Measurements from ENCODE around the gene PIM1.
"Not testable (repeated sequence)": the region's sequence is repeated elsewhere in the genome, so short reads cannot be mapped to it uniquely, and the experiment has no call there.

PIM1 gene

GRCh38 chr6:37192666-37193065, 22.7 kb downstream of the PIM1 start:
- Histone ChIP-seq H3K18ac (ENCODE audit: low read length) (no peak overlapping the region), H3K4ac (ENCODE audit: low read length) (no peak overlapping the region), H3K4me3 (ENCODE audit: low read length in 2 of 2) (no peak overlapping the region), H2BK15ac (ENCODE audit: low read length) (no peak overlapping the region), H4K91ac (ENCODE audit: low read depth, low read length, poor library complexity) (no peak overlapping the region), H2BK5ac (ENCODE audit: low read length) (no peak overlapping the region), H3K36me3 (replicated peaks in 1 of 2; ENCODE audit: control insufficient read depth in 2 of 2, insufficient read depth in 2 of 2, low read length in 2 of 2) (no peaks in the 10 kb centered on the region), H3K4me2 (ENCODE audit: insufficient read depth, low read length, poor library complexity, severe bottlenecking) (no peak overlapping the region), H2BK120ac (ENCODE audit: low read depth, low read length) (no peak overlapping the region), H3K4me1 (ENCODE audit: control insufficient read depth in 2 of 2, insufficient read depth in 1 of 2, low read depth in 1 of 2, low read length in 2 of 2) (no peaks in the 10 kb centered on the region), H2BK12ac (ENCODE audit: low read length) (no peak overlapping the region), H4K8ac (ENCODE audit: low read depth, low read length) (no peak overlapping the region), H2AK5ac (ENCODE audit: low read depth, low read length) (no peak overlapping the region), H3K23ac (ENCODE audit: low read depth, low read length, poor library complexity) (no peak overlapping the region), H2AFZ (ENCODE audit: low read length) (no peak overlapping the region), H3K14ac (ENCODE audit: low read length) (no peak overlapping the region), H3K79me1 (ENCODE audit: low read depth, low read length) (no peaks in the 10 kb centered on the region), H3K9me3 (replicated peaks in 1 of 2; ENCODE audit: control insufficient read depth in 2 of 2, insufficient read depth in 1 of 2, low read depth in 1 of 2, low read length in 2 of 2) (no peaks in the 10 kb centered on the region), H3K9ac (ENCODE audit: low read depth, low read length, poor library complexity) (no peak overlapping the region), H3K27ac (replicated peaks; ENCODE audit: low read length) (no peak overlapping the region), H3K27me3 (ENCODE audit: control insufficient read depth in 3 of 3, insufficient read depth in 3 of 3, low read depth in 1 of 3, low read length in 3 of 3) (peaks cover 0 to 3% (median 0%) of the 10 kb centered on the region in 3 experiments)
- no peak for DNase-seq (ENCODE audit: low spot score)
- no CpG with 5 or more reads among the region's 3 CpGs for WGBS, 2 donors (ENCODE audit: extremely low coverage in 2 of 2, insufficient read length in 2 of 2, insufficient replicate concordance in 1 of 2)

GRCh38 chr6:37194886-37195285, 24.9 kb downstream of the PIM1 start:
- not testable (repeated sequence) for H3K27ac ChIP-seq (replicated peaks; ENCODE audit: low read length); H3K79me1 ChIP-seq (ENCODE audit: low read depth, low read length); H3K18ac ChIP-seq (ENCODE audit: low read length); H4K91ac ChIP-seq (ENCODE audit: low read depth, low read length, poor library complexity); H3K14ac ChIP-seq (ENCODE audit: low read length); H3K27me3 ChIP-seq (ENCODE audit: control insufficient read depth in 3 of 3, insufficient read depth in 3 of 3, low read depth in 1 of 3, low read length in 3 of 3); H3K4ac ChIP-seq (ENCODE audit: low read length); DNase-seq (ENCODE audit: low spot score); H2BK15ac ChIP-seq (ENCODE audit: low read length); H3K4me2 ChIP-seq (ENCODE audit: insufficient read depth, low read length, poor library complexity, severe bottlenecking); H3K4me3 ChIP-seq (ENCODE audit: low read length in 2 of 2); H2AFZ ChIP-seq (ENCODE audit: low read length); H2BK12ac ChIP-seq (ENCODE audit: low read length); H4K8ac ChIP-seq (ENCODE audit: low read depth, low read length); H2BK120ac ChIP-seq (ENCODE audit: low read depth, low read length); H3K23ac ChIP-seq (ENCODE audit: low read depth, low read length, poor library complexity); H3K9ac ChIP-seq (ENCODE audit: low read depth, low read length, poor library complexity); H3K36me3 ChIP-seq (replicated peaks in 1 of 2; ENCODE audit: control insufficient read depth in 2 of 2, insufficient read depth in 2 of 2, low read length in 2 of 2); H2AK5ac ChIP-seq (ENCODE audit: low read depth, low read length); H3K9me3 ChIP-seq (replicated peaks in 1 of 2; ENCODE audit: control insufficient read depth in 2 of 2, insufficient read depth in 1 of 2, low read depth in 1 of 2, low read length in 2 of 2); H3K4me1 ChIP-seq (ENCODE audit: control insufficient read depth in 2 of 2, insufficient read depth in 1 of 2, low read depth in 1 of 2, low read length in 2 of 2); H2BK5ac ChIP-seq (ENCODE audit: low read length)
- WGBS, 2 donors (ENCODE audit: extremely low coverage in 2 of 2, insufficient read length in 2 of 2, insufficient replicate concordance in 1 of 2), result no CpG with 5 or more reads among the region's 1 CpG

DNA sequence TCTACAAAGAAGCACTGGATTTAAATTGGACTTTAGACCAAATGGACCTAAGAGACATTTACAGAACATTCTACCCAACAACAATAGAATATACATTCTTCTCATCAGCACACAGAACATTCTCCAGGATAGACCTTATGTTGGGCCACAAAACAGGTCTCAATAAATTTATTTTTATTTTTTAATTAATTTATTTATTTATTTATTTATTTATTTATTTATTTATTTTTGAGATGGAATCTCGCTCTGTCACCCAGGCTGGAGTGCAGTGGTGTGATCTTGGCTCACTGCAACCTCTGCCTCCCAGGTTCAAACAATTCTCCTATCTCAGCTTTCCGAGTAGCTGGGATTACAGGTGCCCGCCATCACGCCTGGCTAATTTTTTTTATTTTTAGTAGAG, 26.5 kb downstream of the PIM1 start:
- H3K9ac ChIP-seq (ENCODE audit: low read depth, low read length, poor library complexity); H2AFZ ChIP-seq (ENCODE audit: low read length); H3K79me1 ChIP-seq (ENCODE audit: low read depth, low read length); H4K8ac ChIP-seq (ENCODE audit: low read depth, low read length); H3K18ac ChIP-seq (ENCODE audit: low read length); H3K4me1 ChIP-seq (ENCODE audit: control insufficient read depth in 2 of 2, insufficient read depth in 1 of 2, low read depth in 1 of 2, low read length in 2 of 2); H2BK120ac ChIP-seq (ENCODE audit: low read depth, low read length); H2BK15ac ChIP-seq (ENCODE audit: low read length); H3K36me3 ChIP-seq (replicated peaks in 1 of 2; ENCODE audit: control insufficient read depth in 2 of 2, insufficient read depth in 2 of 2, low read length in 2 of 2); H3K4ac ChIP-seq (ENCODE audit: low read length); H3K4me3 ChIP-seq (ENCODE audit: low read length in 2 of 2); H2AK5ac ChIP-seq (ENCODE audit: low read depth, low read length); H3K9me3 ChIP-seq (replicated peaks in 1 of 2; ENCODE audit: control insufficient read depth in 2 of 2, insufficient read depth in 1 of 2, low read depth in 1 of 2, low read length in 2 of 2); H3K4me2 ChIP-seq (ENCODE audit: insufficient read depth, low read length, poor library complexity, severe bottlenecking); H3K14ac ChIP-seq (ENCODE audit: low read length); H2BK12ac ChIP-seq (ENCODE audit: low read length); H2BK5ac ChIP-seq (ENCODE audit: low read length); H3K27me3 ChIP-seq (ENCODE audit: control insufficient read depth in 3 of 3, insufficient read depth in 3 of 3, low read depth in 1 of 3, low read length in 3 of 3); H4K91ac ChIP-seq (ENCODE audit: low read depth, low read length, poor library complexity); DNase-seq (ENCODE audit: low spot score); H3K27ac ChIP-seq (replicated peaks; ENCODE audit: low read length); H3K23ac ChIP-seq (ENCODE audit: low read depth, low read length, poor library complexity): not testable (repeated sequence)
- WGBS, 2 donors (ENCODE audit: extremely low coverage in 2 of 2, insufficient read length in 2 of 2, insufficient replicate concordance in 1 of 2), result no CpG with 5 or more reads among the region's 4 CpGs

DNA sequence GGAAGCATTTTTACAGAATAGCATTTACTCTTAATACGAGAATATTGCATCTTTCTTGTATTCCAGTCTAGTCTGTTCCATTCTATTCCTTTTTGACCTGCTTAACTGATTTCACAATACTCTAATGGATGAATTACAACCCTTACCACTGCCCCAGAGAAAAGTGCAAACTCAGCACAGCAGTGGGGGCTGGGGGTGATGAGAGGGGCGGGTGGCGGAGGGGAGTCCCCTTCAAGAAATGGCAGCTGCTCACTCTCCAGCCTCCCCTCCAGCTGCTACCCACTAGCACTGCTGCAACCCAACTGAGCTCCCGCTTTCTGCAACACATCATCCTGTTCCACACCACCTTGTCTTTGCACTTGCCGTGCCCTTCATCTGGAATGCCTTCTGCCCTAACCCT, 30.1 kb downstream of the PIM1 start:
- Histone ChIP-seq H4K8ac (ENCODE audit: low read depth, low read length) (no peak overlapping the region), H2BK5ac (ENCODE audit: low read length) (no peak overlapping the region), H3K23ac (ENCODE audit: low read depth, low read length, poor library complexity) (no peak overlapping the region), H2BK120ac (ENCODE audit: low read depth, low read length) (no peak overlapping the region), H3K18ac (ENCODE audit: low read length) (no peak overlapping the region), H3K9me3 (replicated peaks in 1 of 2; ENCODE audit: control insufficient read depth in 2 of 2, insufficient read depth in 1 of 2, low read depth in 1 of 2, low read length in 2 of 2) (no peaks in the 10 kb centered on the region), H3K14ac (ENCODE audit: low read length) (no peak overlapping the region), H3K4me3 (ENCODE audit: low read length in 2 of 2) (no peak overlapping the region), H4K91ac (ENCODE audit: low read depth, low read length, poor library complexity) (no peak overlapping the region), H3K4ac (ENCODE audit: low read length) (no peak overlapping the region), H3K9ac (ENCODE audit: low read depth, low read length, poor library complexity) (no peak overlapping the region), H2BK15ac (ENCODE audit: low read length) (no peak overlapping the region), H2BK12ac (ENCODE audit: low read length) (no peak overlapping the region), H3K79me1 (ENCODE audit: low read depth, low read length) (no peaks in the 10 kb centered on the region), H2AK5ac (ENCODE audit: low read depth, low read length) (no peak overlapping the region), H3K27me3 (ENCODE audit: control insufficient read depth in 3 of 3, insufficient read depth in 3 of 3, low read depth in 1 of 3, low read length in 3 of 3) (peaks cover 0 to 6% (median 2%) of the 10 kb centered on the region in 3 experiments), H3K36me3 (replicated peaks in 1 of 2; ENCODE audit: control insufficient read depth in 2 of 2, insufficient read depth in 2 of 2, low read length in 2 of 2) (no peaks in the 10 kb centered on the region), H3K4me1 (ENCODE audit: control insufficient read depth in 2 of 2, insufficient read depth in 1 of 2, low read depth in 1 of 2, low read length in 2 of 2) (peaks cover under 1 to 2% of the 10 kb centered on the region in 2 donors), H3K27ac (replicated peaks; ENCODE audit: low read length) (no peak overlapping the region), H2AFZ (ENCODE audit: low read length) (no peak overlapping the region), H3K4me2 (ENCODE audit: insufficient read depth, low read length, poor library complexity, severe bottlenecking) (no peak overlapping the region)
- no CpG with 5 or more reads among the region's 5 CpGs for WGBS, 2 donors (ENCODE audit: extremely low coverage in 2 of 2, insufficient read length in 2 of 2, insufficient replicate concordance in 1 of 2)
- DNase-seq (ENCODE audit: low spot score), result no peak

Measured in neuronal stem cell (in vitro differentiated cells).